HG03045 (cell line): ENCODE data around the gene CRYBA2.
A peak's percentile ranks its signal among the peaks of the same experiment; 100 is the strongest.

ENCODE experiments used
- ATAC-seq: cut with Tn5 transposase; IDR thresholded peaks from one replicate; pipeline ENCODE4 v1.9.1; 2021; ENCODE audit warnings: mild to moderate bottlenecking, moderate library complexity; ENCODE audit not compliant: unreplicated experiment

Gene CRYBA2

GRCh38 chr2:218993345-218994315 lies at the start of gene CRYBA2:
Gene CRYBA2 (minus strand): TSS chr2:218993422. CDS start chr2:218993176, 246 bp downstream.
- ATAC-seq: no peak

DNA sequence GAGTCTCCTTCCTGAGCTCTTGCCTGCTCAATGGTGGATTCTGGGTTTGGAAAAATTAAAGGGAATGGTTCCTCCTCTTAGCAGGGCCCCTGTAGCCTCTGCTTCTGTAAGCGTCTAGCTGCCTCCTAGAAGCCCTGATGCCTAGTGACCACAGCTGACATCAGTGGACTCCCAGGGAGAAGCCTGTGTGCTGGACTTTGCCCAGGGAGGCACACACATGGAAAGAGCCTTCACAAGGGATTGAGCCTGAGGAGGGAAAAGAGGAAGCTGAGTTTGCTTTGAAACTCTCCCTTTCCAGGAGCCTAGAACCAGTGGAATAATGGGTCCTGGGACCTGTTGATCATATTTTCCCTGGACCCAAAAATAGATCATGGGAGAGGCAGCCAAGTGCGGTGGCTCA lies 49.5 kb upstream of the CRYBA2 start:
- ATAC-seq: no peak

DNA sequence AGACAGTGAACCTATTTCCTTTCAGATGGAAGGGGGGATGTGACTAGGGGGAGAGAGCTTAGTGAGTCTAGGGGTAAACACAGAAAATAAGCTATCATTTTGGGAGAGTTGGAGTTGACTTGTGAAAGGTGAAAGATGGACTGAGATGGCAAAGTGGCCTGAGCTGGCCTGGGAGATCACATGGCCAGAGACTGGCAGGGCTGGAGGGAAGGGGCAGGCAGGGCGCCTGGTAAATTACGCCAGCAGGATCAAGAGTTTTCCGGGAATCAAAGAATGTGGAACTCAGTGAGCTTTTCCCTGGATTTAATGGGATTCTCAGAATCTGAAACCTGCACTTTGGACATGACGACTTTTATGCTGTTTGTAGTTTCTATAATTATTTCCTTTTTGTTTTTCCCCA lies 48.9 kb upstream of the CRYBA2 start:
- ATAC-seq: no peak

GRCh38 chr2:219041252-219041651 lies 48.0 kb upstream of the CRYBA2 start, which contains the start of gene CFAP65:
Gene CFAP65 (minus strand): TSS chr2:219041516. CDS start chr2:219039048, 2,468 bp downstream.
- no peak for ATAC-seq

- ATAC-seq: no peak
Measured at GRCh38 chr2:219038600-219038999, 45.4 kb upstream of the CRYBA2 start.

DNA sequence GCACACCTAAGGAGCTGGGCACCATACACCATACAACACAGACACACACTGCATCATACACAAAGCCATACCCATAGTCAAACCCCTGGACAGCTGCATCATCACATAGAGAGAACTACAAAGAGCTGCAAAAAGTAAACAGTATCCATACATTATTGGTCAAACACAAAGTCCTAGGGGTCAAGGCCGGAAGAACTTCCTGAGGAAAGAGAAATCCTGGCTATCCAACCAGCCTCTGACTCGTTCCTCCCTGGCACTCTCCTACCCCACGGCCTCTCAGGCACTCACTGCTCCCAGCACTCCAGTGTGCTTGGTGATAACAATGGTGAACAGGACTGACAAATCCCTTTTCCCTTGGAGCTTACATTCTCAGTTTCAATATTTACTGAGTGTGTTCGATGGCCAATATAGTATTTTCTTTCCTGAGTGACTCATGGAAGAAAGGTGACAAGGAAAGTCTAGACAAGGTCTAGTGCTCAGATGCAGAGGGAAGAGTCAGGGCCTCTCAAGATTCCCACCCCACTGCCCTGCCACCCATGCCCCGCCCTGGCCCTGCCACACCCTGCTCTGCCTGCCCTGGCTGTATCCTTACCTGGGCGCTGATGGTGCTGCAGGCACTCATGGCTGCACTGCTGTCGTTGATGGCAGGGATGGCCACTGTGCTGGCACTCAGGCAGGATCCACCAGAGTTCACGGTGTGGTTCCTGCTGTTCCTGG lies 44.7 kb upstream of the CRYBA2 start:
- ATAC-seq: no peak

DNA sequence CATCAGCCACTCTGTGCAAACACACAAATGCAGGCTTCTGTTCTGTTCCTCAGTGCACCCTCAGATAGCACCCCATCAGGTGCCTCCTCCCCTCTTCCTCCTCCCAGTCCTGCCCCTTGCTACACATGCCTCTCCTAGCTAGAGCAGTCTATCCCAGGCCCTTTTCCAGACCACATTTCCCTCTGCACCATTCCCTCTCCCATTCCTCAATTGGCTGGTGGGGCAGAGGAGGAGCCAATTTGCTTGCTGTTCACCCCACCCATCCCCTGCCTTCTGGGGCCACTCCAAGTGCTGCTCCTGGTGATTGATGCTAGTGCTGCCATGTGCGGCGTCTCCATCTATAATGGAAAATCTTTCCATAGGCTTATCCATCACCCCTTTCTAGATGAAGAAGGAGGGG lies 42.7 kb upstream of the CRYBA2 start:
- ATAC-seq: no peak

DNA sequence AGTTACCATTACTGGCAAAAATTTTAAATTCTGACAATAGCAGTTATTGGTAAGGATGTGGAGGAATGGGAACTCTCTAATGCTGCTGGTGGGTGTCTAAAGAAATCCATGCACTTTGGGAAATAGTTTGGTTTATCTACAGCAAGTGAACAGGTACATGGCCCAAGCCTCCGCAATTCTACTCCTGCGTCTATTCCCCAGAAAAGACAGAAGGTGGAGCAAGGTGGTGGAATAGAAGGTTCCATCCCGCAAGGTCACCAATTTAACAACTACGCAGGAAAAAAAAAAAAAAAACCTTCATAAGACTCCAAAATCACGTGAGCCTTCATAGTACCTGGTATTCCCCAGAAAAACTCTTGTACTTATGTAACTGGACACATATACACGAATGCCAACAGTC lies 41.6 kb upstream of the CRYBA2 start:
- no peak for ATAC-seq

GRCh38 chr2:219032051-219032745 lies 39.0 kb upstream of the CRYBA2 start:
- ATAC-seq: no peak

- no peak for ATAC-seq
Measured at GRCh38 chr2:219031005-219031738, 38.0 kb upstream of the CRYBA2 start.

DNA sequence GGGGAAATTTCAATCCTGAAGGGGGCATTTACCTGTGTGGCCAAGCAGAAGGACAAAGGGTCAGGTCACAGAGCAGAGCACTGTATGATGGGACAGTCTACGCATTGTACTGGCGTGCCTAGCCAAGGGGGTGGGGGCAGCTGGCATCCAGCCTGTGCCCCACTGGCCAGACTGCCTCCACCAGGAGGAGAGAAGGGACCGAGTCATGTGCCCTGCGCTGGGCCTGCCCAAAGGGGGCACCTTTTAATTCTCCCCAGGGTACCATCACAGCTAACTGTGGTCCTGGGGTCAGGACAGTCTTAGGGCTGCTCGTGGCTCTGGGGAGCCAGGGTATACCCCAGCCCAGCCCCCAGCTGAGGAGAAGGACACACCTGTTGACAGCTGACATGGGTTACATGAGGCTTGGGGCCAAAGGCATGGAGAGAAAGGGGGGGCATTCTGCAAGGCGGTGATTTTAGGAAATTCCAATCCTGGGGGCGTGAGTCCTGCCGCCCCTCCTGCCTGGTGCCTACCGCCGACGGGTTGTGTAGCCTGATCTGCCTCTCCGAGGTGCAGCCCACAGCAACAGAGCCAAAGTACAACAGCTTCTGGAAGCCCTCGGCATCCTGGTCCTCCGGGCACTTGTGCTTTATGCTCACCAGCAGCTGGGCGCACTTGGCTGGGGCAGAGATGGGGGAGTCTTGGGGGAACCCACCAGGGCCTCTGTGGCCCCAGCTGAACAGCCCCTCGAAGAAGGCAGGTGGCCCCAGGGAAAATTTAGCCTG lies 37.1 kb upstream of the CRYBA2 start:
- no peak for ATAC-seq

DNA sequence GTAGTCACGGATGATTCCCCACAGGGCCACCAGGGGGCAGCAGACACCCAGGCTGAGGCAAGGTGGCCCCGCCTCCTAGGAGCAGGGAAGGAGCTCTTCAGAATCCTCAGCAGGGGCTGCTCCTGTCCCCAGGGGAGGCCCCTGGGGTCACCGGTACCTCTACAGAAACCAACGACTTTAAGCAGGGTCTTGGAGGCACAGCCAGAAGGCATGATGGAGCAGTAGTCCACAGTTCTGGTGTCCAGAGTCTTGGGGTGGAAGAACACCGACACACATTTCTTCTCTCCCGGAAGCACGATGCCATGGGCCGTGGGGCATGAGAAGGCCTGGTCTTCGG lies 36.6 kb upstream of the CRYBA2 start:
- peak; percentile 63 for ATAC-seq

DNA sequence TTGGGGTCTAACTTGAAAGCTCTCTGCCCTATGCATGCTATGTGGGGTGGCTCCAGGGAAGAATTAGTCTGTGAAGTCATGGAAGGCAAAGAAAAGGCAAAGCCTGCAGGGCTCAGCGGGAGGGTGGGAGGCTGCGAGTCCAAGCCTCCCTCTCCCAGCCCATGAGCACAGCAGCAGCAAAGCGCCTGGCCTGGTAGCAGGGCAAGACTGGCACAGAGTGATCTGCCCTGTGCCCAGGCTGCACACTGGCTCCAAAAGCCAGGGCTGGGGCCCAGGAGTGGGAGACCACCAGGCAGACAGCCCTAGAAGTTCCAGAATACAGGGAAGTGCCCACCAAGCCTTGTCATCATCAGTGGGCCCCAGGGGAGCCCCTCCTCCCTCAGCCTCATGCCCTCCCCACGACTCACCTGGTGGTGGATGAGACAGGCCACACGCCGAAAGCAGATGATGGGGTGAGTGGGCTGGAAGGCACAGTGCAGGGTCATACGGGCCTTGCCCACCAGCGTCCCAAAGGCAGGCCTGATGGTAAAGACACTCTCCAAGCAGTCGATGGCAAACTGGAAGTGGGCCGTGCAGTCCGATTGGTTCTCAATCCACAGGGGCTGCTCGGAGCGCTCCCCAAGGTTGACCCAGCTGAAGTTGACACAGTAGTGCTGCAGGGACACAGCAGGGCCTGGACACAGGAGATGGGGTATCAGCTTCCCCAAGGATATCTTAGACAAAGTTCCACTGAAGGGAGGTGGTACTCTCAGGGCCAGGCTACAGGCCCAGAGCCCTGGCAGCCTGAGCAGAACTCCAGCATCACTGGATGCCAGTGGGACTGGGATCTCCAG lies 36.0 kb upstream of the CRYBA2 start:
- no peak for ATAC-seq

DNA sequence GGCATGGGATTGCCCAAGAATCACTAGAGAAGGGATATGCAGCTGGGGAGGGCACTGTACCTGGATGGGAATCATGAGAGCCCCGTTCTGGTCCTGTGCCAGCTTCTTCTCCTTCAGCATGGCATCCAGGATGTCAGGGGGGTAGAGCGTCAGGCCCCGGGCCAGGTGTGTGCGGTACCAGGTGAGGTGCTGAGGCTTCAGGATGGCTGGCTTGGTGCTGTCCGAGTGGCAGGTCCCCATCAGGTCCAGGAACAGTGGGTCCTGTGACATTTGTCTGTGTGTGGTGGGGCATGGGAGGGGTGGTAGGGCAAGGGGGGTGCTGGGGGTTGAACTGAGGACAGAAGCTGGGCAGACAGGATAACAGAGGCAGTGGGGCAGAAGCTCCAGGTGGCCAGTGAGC lies 34.9 kb upstream of the CRYBA2 start:
- no peak for ATAC-seq

DNA sequence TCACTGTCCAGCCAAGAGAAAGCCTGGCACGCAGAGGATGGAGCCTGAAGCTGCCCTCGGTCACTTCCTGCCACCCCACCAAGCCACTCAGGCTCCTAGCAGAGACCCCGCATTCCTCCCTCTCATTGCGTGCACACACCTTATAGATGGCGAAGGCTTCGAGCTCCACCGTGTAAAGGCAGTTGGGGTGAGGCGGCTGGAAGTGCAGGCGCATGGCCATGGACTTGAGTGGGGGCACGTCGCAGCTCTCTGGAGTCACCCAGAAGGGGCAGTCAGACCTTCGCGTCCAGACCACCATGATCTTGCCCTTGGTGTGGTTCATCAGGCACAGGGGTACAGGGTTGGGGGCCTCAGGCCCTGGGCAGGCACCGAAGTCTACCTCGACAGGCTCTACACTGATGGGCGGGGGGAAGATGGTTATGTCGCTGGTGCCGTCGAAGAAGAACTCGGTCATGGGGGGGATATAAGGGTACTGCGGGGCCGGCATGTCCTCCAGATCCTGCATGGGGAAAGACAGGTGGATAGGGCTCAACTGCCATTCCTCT lies 34.4 kb upstream of the CRYBA2 start:
- no peak for ATAC-seq

GRCh38 chr2:219026946-219027345 lies 33.7 kb upstream of the CRYBA2 start:
- no peak for ATAC-seq

DNA sequence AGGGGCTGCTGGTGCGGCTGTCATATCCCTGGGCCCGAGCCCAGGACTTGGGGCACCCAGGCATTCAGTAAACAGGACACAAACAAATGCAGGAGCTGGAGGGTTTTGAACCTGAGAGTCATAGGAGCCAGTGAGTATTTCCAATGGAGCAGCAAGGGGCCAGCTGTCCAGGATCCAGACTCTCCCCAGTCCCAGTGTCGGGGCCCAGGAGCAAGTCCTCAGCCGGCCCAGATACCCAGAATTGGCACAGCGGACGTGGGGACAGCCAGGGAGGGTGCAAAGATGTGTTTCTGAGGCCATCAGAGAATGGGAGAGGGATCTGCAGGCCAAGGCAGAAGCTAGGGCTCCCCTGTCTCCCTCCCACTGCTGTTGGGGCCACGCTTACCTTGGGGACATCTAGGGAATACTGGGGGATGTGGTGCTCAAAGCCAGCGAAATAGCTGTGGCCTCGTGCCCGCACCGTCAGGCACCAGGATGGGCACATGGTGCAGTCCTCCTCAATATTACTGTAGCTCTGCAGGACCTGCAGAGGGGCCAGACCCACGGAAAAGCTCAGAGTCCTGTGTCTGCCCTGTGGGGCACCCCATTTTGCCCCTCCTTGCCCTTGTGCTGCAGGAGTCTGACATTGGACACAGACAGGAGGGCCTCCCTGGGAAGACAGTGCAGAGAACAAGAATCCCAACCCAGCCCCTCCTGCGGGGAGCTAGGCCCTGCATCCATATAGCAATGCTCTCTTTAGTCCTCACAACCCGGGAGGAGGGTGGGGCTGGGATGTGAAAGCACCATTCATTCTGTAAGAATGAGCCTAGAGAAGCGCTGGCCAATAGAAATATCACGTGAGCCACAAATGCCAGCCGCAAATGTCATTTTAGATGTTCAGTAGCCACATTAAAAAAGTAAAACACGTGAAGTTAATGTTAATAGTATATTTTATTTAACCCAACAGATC lies 32.7 kb upstream of the CRYBA2 start:
- no peak for ATAC-seq

DNA sequence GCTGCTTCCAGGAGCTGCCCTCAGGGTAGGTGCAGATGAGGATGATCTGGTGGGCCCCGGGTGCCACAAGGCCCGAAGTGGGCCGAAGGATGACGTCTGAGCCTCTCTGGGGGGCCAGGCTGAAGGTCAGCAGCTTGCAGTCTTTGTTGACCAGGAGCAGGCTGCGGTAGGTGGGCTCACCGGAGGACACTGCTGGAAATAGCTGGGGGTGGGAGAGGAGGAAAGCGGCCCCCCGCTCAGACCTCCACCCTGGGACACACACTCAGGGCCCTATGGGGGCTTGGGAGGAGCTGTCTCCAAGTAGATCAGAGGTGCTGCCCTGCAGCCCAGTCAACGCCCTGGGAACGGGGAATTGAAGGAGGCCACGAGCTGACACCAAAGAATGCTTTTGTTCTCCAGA lies 30.8 kb upstream of the CRYBA2 start:
- ATAC-seq: no peak
